Activated T-cell treated with anti-CD3 and anti-CD28 coated beads, Interleukin-2, amount 50 U/mL, for 4 hours (primary cell): ENCODE measurements around the gene TPX2. TPM values are rescaled to one million over a fixed set of nuclear protein-coding genes. Genes with fewer than 3 reads are reported as not detected.
"Not testable (repeated sequence)": the region's sequence is repeated elsewhere in the genome, so short reads cannot be mapped to it uniquely, and the experiment has no call there.

ENCODE experiments used
- ATAC-seq, 2 donors: fragments of 200-7000 bp; cut with Tn5 transposase; one replicate each; pipeline ENCODE4 v1.10.0; 2021
- DNase-seq: peaks from one replicate; pipeline ENCODE4 v3.0.0-alpha.2; 2020
- H3K27me3 Mint-ChIP-seq: one replicate; pipeline ENCODE4 v1.8.0; 2021; ENCODE audit warnings: low read depth, mixed read lengths
- H3K36me3 Mint-ChIP-seq: one replicate; pipeline ENCODE4 v1.8.0; 2022; ENCODE audit warnings: mixed read lengths; ENCODE audit not compliant: insufficient read depth
- H3K4me1 Mint-ChIP-seq: one replicate; pipeline ENCODE4 v1.8.0; 2021; ENCODE audit warnings: low read depth, mixed read lengths
- H3K4me3 Mint-ChIP-seq: one replicate; pipeline ENCODE4 v1.8.0; 2021; ENCODE audit warnings: mild to moderate bottlenecking, moderate library complexity, mixed read lengths
- H3K9me3 Mint-ChIP-seq: one replicate; pipeline ENCODE4 v1.8.0; 2021; ENCODE audit warnings: mixed read lengths
- total RNA-seq, 3 donors: library from RNA; stranded (reverse); gene quantifications; one replicate each; pipeline ENCODE4 v1.2.1, GENCODE V29; 2021

Gene TPX2
- total RNA-seq, 3 donors from 2014 or later: 8.0 to 9.9 (median 9.3) TPM

DNA sequence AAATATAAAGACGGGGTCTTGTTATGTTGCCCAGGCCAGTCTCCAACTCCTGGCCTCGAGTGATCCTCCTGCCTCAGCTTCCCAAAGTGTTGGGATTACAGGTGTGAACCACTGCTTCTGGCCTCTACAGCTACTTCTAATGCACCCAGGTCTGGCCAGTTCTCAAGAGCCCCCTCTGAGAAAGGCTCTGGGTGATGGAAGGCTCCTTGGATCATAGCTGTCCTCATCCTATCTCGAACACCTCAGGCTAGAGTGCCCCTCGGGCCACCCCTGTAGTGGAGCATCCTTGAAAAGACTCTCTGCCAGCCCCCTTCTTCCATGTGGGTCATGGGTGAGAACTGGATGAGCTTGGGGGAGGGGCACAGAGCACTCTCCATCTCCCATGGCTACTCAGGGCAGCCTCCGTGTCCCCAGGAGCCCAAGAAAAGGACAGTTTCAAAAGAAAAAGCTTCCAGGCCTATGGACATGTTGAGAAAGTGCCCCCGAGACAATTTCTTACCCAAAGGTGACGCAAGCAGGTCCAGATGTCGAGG is 79.4 kb downstream of the TPX2 start:
- ATAC-seq (no peak), DNase-seq (no peak)
- H3K4me1 Mint-ChIP-seq: peaks cover 2% of the 10 kb centered on the region
- no peak overlapping the region for H3K4me3 Mint-ChIP-seq
- no peaks in the 10 kb centered on the region for H3K27me3 Mint-ChIP-seq
- no peaks in the 10 kb centered on the region for H3K9me3 Mint-ChIP-seq
- no peaks in the 10 kb centered on the region for H3K36me3 Mint-ChIP-seq

- Mint-ChIP-seq H3K4me1 (peaks cover 2% of the 10 kb centered on the region), H3K4me3 (no peak within 1 kb of the TSS), H3K9me3 (no peaks in the 10 kb centered on the region), H3K27me3 (no peaks in the 10 kb centered on the region), H3K36me3 (no peaks in the 10 kb centered on the region)
- DNase-seq (no peak), ATAC-seq (no peak)
Observed at GRCh38 chr20:31819083-31819784, 80.1 kb downstream of the TPX2 start, which contains the start of gene MYLK2. TSS of gene MYLK2 (plus strand) at chr20:31819356. CDS start at chr20:31819581, 225 bp downstream.

GRCh38 chr20:31820228-31820627 is 81.1 kb downstream of the TPX2 start:
- H3K36me3 Mint-ChIP-seq: no peaks in the 10 kb centered on the region
- H3K4me3 Mint-ChIP-seq: no peak overlapping the region
- DNase-seq (no peak), ATAC-seq (no peak)
- H3K27me3 Mint-ChIP-seq: no peaks in the 10 kb centered on the region
- H3K4me1 Mint-ChIP-seq: peaks cover 2% of the 10 kb centered on the region
- no peaks in the 10 kb centered on the region for H3K9me3 Mint-ChIP-seq

GRCh38 chr20:31821427-31821826 is 82.3 kb downstream of the TPX2 start:
- Mint-ChIP-seq H3K4me1 (peaks cover 2% of the 10 kb centered on the region), H3K9me3 (no peaks in the 10 kb centered on the region), H3K27me3 (no peaks in the 10 kb centered on the region), H3K36me3 (no peaks in the 10 kb centered on the region), H3K4me3 (no peak overlapping the region)
- DNase-seq (no peak), ATAC-seq (no peak)

- H3K4me3 Mint-ChIP-seq: no peak overlapping the region
- H3K36me3 Mint-ChIP-seq: no peaks in the 10 kb centered on the region
- ATAC-seq (peak; percentile 86 to 91), DNase-seq (peak; percentile 74)
- H3K4me1 Mint-ChIP-seq: peaks cover 2% of the 10 kb centered on the region
- no peaks in the 10 kb centered on the region for H3K9me3 Mint-ChIP-seq
- H3K27me3 Mint-ChIP-seq: no peaks in the 10 kb centered on the region
Observed at GRCh38 chr20:31822421-31823330, 83.6 kb downstream of the TPX2 start.

- Mint-ChIP-seq H3K4me1 (peaks cover 2% of the 10 kb centered on the region), H3K4me3 (no peak overlapping the region), H3K36me3 (no peaks in the 10 kb centered on the region), H3K9me3 (no peaks in the 10 kb centered on the region), H3K27me3 (no peaks in the 10 kb centered on the region)
- ATAC-seq (no peak), DNase-seq (no peak)
Observed at GRCh38 chr20:31823360-31824124, 84.5 kb downstream of the TPX2 start.

DNA sequence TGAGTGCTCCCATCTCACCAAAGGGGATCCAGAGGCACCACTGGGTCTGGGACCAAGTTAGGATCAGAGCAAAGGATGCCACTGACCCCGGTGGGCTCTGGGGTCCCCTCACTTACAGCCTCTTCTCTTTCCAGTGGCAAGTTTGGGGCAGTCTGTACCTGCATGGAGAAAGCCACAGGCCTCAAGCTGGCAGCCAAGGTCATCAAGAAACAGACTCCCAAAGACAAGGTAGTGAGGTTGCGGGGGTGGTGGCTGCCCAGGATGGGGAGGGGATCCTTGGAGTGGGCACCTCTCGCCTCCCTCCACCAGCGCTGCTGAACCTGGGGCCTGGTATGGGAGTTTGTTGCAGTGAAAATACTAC is 85.0 kb downstream of the TPX2 start:
- no peaks in the 10 kb centered on the region for H3K27me3 Mint-ChIP-seq
- no peaks in the 10 kb centered on the region for H3K36me3 Mint-ChIP-seq
- no peak overlapping the region for H3K4me3 Mint-ChIP-seq
- no peak for ATAC-seq
- no peak for DNase-seq
- peaks cover 2% of the 10 kb centered on the region for H3K4me1 Mint-ChIP-seq
- no peaks in the 10 kb centered on the region for H3K9me3 Mint-ChIP-seq

DNA sequence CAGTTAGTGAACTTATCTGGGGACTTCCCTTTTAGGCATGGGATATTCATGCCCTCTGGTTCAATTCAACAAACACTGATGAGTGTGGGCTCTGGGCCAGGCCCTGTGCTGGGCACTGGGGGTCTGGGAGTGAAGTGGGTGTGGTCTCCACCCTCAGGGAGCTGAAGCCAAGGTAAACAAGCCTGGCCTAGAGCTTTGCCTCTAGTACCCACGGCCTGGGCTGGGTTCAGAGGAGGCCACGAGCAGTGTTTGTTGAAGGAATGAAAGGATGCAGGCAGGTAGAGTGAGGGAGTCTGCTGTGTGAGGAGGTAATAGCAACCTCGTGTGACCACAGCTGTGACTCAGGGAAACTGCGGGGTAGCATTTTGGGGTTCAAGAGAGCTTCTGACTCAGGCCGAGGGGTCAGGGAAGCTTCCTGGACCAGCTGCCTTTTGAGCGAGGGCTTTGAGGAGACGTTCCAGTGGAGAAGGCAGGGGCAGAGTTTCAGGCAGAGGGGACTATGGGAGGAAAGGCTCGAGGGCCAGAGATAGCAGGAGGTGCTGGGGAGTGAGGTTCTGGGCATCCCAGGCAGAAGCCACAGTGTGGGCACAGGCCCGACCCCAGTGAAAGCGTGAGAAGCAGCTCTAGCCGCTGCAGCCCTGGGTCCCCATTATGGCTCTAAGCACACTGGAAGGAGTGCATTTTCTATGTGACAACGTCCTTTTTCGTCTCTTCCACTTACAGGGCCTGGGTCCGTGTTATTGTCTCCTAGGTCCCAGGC is 85.6 kb downstream of the TPX2 start:
- no peak for DNase-seq
- Mint-ChIP-seq H3K4me3 (no peak overlapping the region), H3K36me3 (no peaks in the 10 kb centered on the region), H3K4me1 (peaks cover 2% of the 10 kb centered on the region), H3K27me3 (no peaks in the 10 kb centered on the region), H3K9me3 (no peaks in the 10 kb centered on the region)
- ATAC-seq: no peak

DNA sequence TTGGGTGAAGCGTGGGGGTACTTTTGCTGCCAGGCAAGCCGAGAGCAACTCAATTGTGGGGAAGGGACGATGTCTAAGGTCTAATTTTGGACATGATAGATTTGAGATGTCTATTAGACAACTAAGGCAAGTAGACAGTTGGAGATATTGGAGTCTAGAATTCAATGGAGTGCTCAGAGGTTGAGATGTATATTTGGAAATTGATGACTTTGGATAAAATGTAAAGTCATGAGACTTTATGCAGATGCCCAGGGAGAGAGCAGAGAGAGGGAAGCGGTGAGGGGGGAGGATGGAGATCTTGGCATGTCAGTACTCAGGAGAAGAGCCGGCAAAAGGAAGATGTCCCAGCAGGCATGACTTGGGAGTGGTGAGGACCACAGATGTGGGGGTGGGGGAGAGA is 87.0 kb downstream of the TPX2 start:
- no peaks in the 10 kb centered on the region for H3K27me3 Mint-ChIP-seq
- no peaks in the 10 kb centered on the region for H3K36me3 Mint-ChIP-seq
- peaks cover 2% of the 10 kb centered on the region for H3K4me1 Mint-ChIP-seq
- no peaks in the 10 kb centered on the region for H3K9me3 Mint-ChIP-seq
- DNase-seq (no peak), ATAC-seq (no peak)
- no peak overlapping the region for H3K4me3 Mint-ChIP-seq

DNA sequence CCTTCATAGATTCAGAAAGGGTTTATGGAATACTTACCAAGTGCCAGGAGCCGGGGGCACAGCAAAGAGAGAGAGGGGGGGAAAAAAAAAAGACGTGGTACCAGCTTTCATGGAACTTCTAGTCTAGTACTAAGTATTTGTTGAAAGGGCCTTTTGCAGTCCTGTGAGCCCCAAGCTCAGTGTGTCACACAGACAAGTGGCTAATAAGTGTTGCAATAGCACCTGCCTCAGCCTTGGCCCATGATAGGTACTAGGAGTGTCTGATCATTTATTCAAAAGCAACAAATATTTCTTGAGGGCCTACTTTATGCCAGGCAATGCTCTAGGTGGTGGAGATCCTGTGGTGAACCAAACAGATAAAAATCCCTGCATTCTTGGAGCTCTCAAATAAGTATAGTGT is 88.0 kb downstream of the TPX2 start:
- Mint-ChIP-seq H3K4me3 (no peak overlapping the region), H3K9me3 (no peaks in the 10 kb centered on the region), H3K27me3 (no peaks in the 10 kb centered on the region), H3K4me1 (peaks cover 2% of the 10 kb centered on the region), H3K36me3 (no peaks in the 10 kb centered on the region)
- ATAC-seq (no peak), DNase-seq (no peak)

DNA sequence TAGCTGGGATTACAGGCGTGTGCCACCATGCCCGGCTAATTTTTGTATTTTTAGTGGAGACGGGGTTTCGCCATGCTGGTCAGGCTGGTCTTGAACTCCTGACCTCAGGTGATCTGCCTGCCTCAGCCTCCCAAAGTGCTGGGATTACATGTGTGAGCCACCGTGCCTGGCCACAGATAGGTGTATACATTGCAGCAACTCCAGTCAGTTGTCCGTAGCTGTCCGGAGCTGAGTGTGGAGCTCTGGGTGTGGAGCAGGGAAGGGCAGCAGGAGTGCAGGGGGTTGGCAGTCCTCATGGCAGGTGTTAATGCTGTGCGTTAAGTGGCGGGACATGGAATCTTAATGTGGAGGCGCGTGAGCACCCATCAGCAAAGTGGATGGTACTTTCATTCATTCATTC is 88.9 kb downstream of the TPX2 start:
- DNase-seq, H3K4me3 Mint-ChIP-seq, H3K4me1 Mint-ChIP-seq, H3K9me3 Mint-ChIP-seq, ATAC-seq, H3K36me3 Mint-ChIP-seq, H3K27me3 Mint-ChIP-seq: not testable (repeated sequence)

DNA sequence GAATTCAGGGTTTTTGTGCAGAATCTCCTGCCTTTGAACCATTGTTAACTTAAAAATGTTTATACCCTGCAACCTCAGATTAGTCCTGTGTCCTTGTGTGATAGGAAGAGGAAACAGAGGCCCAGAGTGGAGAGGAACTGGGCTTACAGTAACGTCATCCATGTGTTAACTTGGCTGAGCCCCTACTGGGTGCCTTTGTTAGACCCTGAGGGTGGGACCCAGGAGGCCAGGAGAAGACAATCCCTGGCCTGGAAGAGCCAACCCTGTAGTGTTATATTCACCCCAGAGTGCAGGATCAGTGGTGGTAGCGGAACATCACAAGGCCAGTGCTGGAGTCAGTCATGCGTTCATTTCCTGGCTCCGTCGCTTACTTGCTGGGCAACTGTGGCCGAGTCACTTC is 90.6 kb downstream of the TPX2 start:
- no peak for DNase-seq
- no peak for ATAC-seq
- Mint-ChIP-seq H3K36me3 (no peaks in the 10 kb centered on the region), H3K9me3 (no peaks in the 10 kb centered on the region), H3K4me1 (no peaks in the 10 kb centered on the region), H3K27me3 (no peaks in the 10 kb centered on the region), H3K4me3 (no peak overlapping the region)

DNA sequence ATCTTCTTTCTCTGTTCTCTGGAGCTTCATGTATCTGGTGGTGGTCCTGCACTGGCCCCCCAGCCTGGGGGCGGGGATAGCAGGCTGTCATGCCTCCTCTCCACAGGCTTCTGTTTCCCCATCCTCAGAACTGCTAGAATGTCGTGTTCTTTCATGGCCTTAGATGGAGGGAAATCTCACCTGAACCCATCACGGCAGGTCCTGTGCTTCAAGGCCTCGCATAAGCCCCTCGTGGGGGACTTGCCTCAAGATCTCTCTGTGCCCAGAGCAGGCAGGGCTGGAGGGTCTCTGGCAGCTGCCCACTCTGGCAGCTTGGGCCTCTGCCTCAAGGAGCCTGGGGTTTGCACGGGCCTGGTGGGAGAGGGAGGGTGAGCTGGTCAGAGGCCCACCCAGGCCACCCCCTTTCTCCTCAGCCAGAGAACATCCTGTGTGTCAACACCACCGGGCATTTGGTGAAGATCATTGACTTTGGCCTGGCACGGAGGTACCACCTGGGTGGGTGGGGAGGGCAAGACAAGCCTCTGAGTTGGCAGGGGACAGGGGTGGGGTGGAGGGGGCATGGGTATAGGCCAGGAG is 91.4 kb downstream of the TPX2 start:
- Mint-ChIP-seq H3K9me3 (no peaks in the 10 kb centered on the region), H3K36me3 (no peaks in the 10 kb centered on the region), H3K4me1 (no peaks in the 10 kb centered on the region), H3K27me3 (no peaks in the 10 kb centered on the region), H3K4me3 (no peak overlapping the region)
- ATAC-seq (no peak), DNase-seq (no peak)
